Coronary artery (tissue), 2 donors: ENCODE measurements around the gene PLCL1.

Source experiments
- DNase-seq: peaks from one replicate; pipeline ENCODE4 v3.0.0-alpha.2; 2017; ENCODE audit warnings: low spot score
- H3K27ac ChIP-seq, 2 donors: fragments of 200-600 bp; sonication (generic); one replicate each; pipeline ENCODE4 v1.5.1; 2016 to 2019
- H3K4me3 ChIP-seq: fragments of 200-600 bp; sonication (generic); 2 replicates; pipeline ENCODE4 v1.5.1; 2016; ENCODE audit warnings: mild to moderate bottlenecking, moderate library complexity
- TF ChIP-seq, protein P1 (sequence below): fragments of 200-600 bp; sonication (generic); IDR thresholded peaks from one replicate; pipeline ENCODE4 v1.5.1; 2019; ENCODE audit warnings: antibody characterized with exemption

PLCL1 gene

DNA sequence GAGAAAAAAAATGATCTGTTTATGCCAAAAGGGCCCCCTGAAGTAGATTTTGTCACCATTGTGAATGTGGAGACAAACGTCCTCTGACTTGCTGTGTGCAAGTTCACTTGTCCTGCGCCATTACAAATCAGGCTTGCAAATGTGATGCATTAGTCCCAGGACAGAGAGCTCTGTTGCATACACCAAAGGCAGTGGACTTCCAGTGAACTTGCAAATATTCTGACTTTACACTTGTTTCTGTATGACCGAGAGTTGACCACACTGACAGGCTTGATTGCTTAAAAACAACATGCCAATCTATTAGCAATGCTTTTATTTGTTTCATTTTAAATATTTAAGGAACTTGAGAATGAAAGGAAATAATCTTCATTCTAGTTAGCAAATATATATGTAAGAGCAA is 293.2 kb downstream of the PLCL1 start:
- no peak for DNase-seq
- TF ChIP-seq, protein P1, sequence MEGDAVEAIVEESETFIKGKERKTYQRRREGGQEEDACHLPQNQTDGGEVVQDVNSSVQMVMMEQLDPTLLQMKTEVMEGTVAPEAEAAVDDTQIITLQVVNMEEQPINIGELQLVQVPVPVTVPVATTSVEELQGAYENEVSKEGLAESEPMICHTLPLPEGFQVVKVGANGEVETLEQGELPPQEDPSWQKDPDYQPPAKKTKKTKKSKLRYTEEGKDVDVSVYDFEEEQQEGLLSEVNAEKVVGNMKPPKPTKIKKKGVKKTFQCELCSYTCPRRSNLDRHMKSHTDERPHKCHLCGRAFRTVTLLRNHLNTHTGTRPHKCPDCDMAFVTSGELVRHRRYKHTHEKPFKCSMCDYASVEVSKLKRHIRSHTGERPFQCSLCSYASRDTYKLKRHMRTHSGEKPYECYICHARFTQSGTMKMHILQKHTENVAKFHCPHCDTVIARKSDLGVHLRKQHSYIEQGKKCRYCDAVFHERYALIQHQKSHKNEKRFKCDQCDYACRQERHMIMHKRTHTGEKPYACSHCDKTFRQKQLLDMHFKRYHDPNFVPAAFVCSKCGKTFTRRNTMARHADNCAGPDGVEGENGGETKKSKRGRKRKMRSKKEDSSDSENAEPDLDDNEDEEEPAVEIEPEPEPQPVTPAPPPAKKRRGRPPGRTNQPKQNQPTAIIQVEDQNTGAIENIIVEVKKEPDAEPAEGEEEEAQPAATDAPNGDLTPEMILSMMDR, result no peak
- Histone ChIP-seq H3K27ac (no peak overlapping the region), H3K4me3 (no peak overlapping the region)

GRCh38 chr2:198098386-198098785 is 294.0 kb downstream of the PLCL1 start:
- no peak for DNase-seq
- H3K27ac ChIP-seq, result no peak overlapping the region
- TF ChIP-seq, protein P1, result no peak

GRCh38 chr2:198098918-198099317 is 294.5 kb downstream of the PLCL1 start:
- no peak overlapping the region for H3K4me3 ChIP-seq
- TF ChIP-seq, protein P1, result no peak
- no peak overlapping the region for H3K27ac ChIP-seq
- no peak for DNase-seq

More at GRCh38 chr2:198098386-198098785, 294.0 kb downstream of the PLCL1 start:
- H3K4me3 ChIP-seq, result no peak overlapping the region

DNA sequence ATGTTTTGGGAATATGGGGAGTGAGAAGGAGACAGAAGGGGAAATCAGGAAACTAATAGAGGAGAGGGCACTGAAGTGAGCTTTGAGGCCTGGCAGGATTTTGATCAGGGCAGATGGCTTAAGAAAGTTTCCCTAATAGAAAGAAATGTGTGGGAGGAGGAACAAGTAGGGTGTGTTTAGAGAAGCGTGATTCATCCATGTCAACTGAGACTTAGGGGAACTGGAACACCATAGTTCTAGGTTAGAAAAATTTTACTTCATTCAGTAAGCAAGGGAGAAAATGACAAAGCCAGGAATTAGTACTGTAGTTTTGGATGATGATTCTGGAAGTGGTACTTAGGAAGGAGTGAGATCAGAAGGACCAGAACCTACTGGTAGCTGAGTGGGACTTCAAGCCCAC is 296.0 kb downstream of the PLCL1 start:
- TF ChIP-seq, protein P1, result no peak
- no peak for DNase-seq
- Histone ChIP-seq H3K27ac (peak overlapping the region in 1 of 2 donors; percentile 13), H3K4me3 (no peak overlapping the region)

GRCh38 chr2:198101688-198102087 is 297.3 kb downstream of the PLCL1 start:
- H3K4me3 ChIP-seq, result no peak overlapping the region
- no peak for DNase-seq
- no peak overlapping the region for H3K27ac ChIP-seq
- TF ChIP-seq, protein P1, result no peak

DNA sequence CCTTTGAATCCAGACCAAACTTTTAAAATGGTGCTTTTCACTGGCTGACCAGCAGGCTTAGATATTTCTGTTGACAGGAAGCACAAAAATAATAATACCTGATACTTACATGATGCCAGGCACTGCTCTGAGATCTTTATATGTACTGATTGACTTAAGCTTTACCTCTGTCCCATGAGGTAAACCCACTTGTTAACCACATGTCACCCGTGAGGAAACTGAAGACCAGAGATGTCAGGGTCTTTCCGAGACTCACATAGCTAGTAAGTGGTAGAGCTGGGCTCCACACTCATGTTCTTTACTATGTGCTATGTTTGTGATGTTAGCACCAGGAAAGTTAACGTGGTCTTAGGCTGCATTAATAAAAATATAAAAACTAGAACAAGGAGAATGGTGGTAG is 297.7 kb downstream of the PLCL1 start:
- no peak for DNase-seq
- no peak overlapping the region for H3K27ac ChIP-seq

DNA sequence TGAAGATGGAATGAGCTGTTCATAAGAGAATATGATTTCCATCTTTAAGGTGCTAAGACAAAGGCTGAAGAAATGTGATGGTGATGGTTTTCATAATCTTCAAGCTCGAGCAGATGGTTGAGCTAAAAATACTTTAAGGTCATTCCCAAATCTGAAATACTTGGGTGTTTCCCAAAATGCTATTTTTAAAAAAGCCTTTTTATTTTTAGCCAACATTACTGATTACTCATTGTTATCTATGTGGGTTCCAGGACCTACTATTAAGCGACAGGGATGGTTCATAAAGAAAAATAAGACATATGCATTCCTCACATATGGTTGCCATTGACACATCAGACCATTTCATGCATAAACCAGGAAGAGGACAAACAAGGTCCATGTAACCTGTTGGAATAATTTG is 298.5 kb downstream of the PLCL1 start:
- Histone ChIP-seq H3K4me3 (no peak overlapping the region), H3K27ac (no peak overlapping the region)
- TF ChIP-seq, protein P1, result no peak
- DNase-seq, result no peak

More for the DNA sequence above, 297.7 kb downstream of the PLCL1 start:
- TF ChIP-seq, protein P1, result no peak
- H3K4me3 ChIP-seq, result no peak overlapping the region
